ENCODE measurements around the gene AFF1.

AFF1 gene

GRCh38 chr4:87037671-87038334, 103.0 kb downstream of the AFF1 start:
- no peak for TF ChIP-seq TAF1 (IDR thresholded peaks at IDR 0.05; ENCODE audit: borderline replicate concordance, insufficient read depth, low read length)
- TF ChIP-seq SIN3A (IDR thresholded peaks at IDR 0.05; ENCODE audit: borderline replicate concordance, insufficient read depth, low read length), result no peak
- no peak for TF ChIP-seq FOXP2 (optimal IDR thresholded peaks at IDR 0.05; ENCODE audit: borderline replicate concordance, extremely low read depth, extremely low read length, insufficient read depth)
- no peak for TF ChIP-seq POLR2AphosphoS5 (IDR thresholded peaks at IDR 0.05; ENCODE audit: low read depth, low read length)
- TF ChIP-seq, protein P1, sequence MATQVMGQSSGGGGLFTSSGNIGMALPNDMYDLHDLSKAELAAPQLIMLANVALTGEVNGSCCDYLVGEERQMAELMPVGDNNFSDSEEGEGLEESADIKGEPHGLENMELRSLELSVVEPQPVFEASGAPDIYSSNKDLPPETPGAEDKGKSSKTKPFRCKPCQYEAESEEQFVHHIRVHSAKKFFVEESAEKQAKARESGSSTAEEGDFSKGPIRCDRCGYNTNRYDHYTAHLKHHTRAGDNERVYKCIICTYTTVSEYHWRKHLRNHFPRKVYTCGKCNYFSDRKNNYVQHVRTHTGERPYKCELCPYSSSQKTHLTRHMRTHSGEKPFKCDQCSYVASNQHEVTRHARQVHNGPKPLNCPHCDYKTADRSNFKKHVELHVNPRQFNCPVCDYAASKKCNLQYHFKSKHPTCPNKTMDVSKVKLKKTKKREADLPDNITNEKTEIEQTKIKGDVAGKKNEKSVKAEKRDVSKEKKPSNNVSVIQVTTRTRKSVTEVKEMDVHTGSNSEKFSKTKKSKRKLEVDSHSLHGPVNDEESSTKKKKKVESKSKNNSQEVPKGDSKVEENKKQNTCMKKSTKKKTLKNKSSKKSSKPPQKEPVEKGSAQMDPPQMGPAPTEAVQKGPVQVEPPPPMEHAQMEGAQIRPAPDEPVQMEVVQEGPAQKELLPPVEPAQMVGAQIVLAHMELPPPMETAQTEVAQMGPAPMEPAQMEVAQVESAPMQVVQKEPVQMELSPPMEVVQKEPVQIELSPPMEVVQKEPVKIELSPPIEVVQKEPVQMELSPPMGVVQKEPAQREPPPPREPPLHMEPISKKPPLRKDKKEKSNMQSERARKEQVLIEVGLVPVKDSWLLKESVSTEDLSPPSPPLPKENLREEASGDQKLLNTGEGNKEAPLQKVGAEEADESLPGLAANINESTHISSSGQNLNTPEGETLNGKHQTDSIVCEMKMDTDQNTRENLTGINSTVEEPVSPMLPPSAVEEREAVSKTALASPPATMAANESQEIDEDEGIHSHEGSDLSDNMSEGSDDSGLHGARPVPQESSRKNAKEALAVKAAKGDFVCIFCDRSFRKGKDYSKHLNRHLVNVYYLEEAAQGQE (IDR thresholded peaks at IDR 0.05; ENCODE audit: insufficient read depth in 1 of 2, low read depth in 2 of 2, low read length in 2 of 2), result no peak

DNA sequence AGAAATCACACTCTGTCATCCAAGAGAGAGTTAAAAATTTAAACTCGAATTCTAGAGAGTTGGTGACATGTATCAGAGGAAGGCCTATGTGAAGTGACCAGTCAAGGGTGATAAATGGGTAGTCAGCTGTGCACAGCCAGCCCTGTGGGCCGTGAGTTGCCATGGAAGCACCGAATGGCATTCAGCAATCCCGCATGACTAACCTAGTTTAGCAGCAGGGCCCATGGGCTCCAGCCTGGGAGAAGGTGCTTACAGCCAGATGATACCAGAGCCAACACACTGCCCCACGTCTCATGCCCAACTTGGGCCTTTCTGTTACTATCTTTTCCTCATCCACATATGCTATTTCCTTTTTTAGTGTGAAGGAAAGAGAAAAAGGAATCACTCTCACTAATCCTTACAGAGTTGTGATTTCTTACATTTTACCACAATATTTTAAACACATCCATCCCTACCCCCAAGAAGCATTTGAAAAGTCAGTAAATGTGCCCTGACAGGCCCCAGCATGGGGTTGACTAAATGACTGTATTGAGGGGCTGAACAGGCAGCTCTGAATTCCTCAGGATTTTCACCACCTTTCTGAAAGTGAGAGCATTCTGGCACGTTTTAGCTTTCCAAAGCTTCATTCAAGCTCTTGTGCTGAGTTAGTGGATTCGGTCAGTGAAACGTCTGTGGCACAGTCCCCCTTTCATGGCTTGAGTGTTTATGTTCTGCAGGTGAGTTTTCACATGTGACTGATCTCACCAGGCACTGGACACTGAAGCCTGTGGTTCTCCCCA, 104.2 kb downstream of the AFF1 start:
- TF ChIP-seq FOXP2 (optimal IDR thresholded peaks at IDR 0.05; ENCODE audit: borderline replicate concordance, extremely low read depth, extremely low read length, insufficient read depth) (no peak), POLR2AphosphoS5 (IDR thresholded peaks at IDR 0.05; ENCODE audit: low read depth, low read length) (no peak), TAF1 (IDR thresholded peaks at IDR 0.05; ENCODE audit: borderline replicate concordance, insufficient read depth, low read length) (no peak), SIN3A (IDR thresholded peaks at IDR 0.05; ENCODE audit: borderline replicate concordance, insufficient read depth, low read length) (no peak)
- TF ChIP-seq, protein P1 (IDR thresholded peaks at IDR 0.05; ENCODE audit: insufficient read depth in 1 of 2, low read depth in 2 of 2, low read length in 2 of 2), result no peak

DNA sequence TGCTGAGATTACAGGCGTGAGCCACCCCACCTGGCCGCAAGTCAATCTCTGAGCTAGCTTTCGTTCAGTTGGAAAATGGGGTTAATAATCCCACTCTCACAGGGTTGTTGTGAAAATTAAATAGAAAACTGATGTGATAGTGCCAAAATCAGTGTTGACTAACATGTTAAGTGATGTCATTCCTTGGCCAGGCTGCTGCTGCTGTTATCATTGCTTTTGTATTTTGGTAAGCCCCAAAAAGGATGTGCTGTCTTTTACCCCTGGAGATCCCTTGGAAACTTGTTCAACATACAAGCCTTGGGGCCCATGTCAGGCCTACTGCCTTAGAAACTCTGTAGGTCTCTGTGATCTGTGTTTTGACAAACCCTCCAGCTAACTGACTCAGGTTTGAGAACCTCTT, 106.3 kb downstream of the AFF1 start:
- TF ChIP-seq FOXP2 (optimal IDR thresholded peaks at IDR 0.05; ENCODE audit: borderline replicate concordance, extremely low read depth, extremely low read length, insufficient read depth), result no peak
- TF ChIP-seq, protein P1 (IDR thresholded peaks at IDR 0.05; ENCODE audit: insufficient read depth in 1 of 2, low read depth in 2 of 2, low read length in 2 of 2), result no peak
- no peak for TF ChIP-seq POLR2AphosphoS5 (IDR thresholded peaks at IDR 0.05; ENCODE audit: low read depth, low read length)
- no peak for TF ChIP-seq SIN3A (IDR thresholded peaks at IDR 0.05; ENCODE audit: borderline replicate concordance, insufficient read depth, low read length)
- TF ChIP-seq TAF1 (IDR thresholded peaks at IDR 0.05; ENCODE audit: borderline replicate concordance, insufficient read depth, low read length), result no peak

- TF ChIP-seq TAF1 (IDR thresholded peaks at IDR 0.05; ENCODE audit: borderline replicate concordance, insufficient read depth, low read length) (no peak), SIN3A (IDR thresholded peaks at IDR 0.05; ENCODE audit: borderline replicate concordance, insufficient read depth, low read length) (no peak), FOXP2 (optimal IDR thresholded peaks at IDR 0.05; ENCODE audit: borderline replicate concordance, extremely low read depth, extremely low read length, insufficient read depth) (no peak), POLR2AphosphoS5 (IDR thresholded peaks at IDR 0.05; ENCODE audit: low read depth, low read length) (no peak)
- TF ChIP-seq, protein P1 (IDR thresholded peaks at IDR 0.05; ENCODE audit: insufficient read depth in 1 of 2, low read depth in 2 of 2, low read length in 2 of 2), result no peak
These were observed 107.4 kb downstream of the AFF1 start for GRCh38 chr4:87042221-87042620.

All from PFSK-1 (cell line).